Erythroblast (primary cell): ENCODE data around the gene IKZF3.
A peak's percentile ranks its signal among the peaks of the same experiment; 100 is the strongest.
"Not testable (repeated sequence)": the region's sequence is repeated elsewhere in the genome, so short reads cannot be mapped to it uniquely, and the experiment has no call there.

ENCODE experiments used
- DNase-seq, 2 experiments: peaks; one replicate each; lab custom pipeline; 2025; lab: John Stamatoyannopoulos, UW
- GATA1 ChIP-seq: IDR thresholded peaks from 2 replicates; pipeline ENCODE4 v1.6.1; 2011; ENCODE audit warnings: low read depth, mild to moderate bottlenecking, control low read depth, low read length, moderate library complexity
- POLR2A ChIP-seq: IDR thresholded peaks from 2 replicates; pipeline ENCODE4 v1.6.1; 2011; ENCODE audit warnings: mild to moderate bottlenecking, low read length

Gene IKZF3

GRCh38 chr17:39754958-39755553 lies 109.1 kb downstream of the IKZF3 start:
- TF ChIP-seq GATA1 = no peak
- TF ChIP-seq POLR2A = no peak

GRCh38 chr17:39754161-39754957 lies 109.8 kb downstream of the IKZF3 start:
- peak; percentile 90 to 93 for DNase-seq
- no peak for TF ChIP-seq GATA1
- TF ChIP-seq POLR2A = peak; percentile 81

More at GRCh38 chr17:39754958-39755553, 109.1 kb downstream of the IKZF3 start:
- DNase-seq = no peak

GRCh38 chr17:39753514-39754160 lies 110.5 kb downstream of the IKZF3 start:
- DNase-seq = peak; percentile 82 to 90
- TF ChIP-seq GATA1 (no peak), POLR2A (no peak)

GRCh38 chr17:39752241-39752881 lies 111.8 kb downstream of the IKZF3 start:
- TF ChIP-seq GATA1 (no peak), POLR2A (no peak)
- no peak for DNase-seq

GRCh38 chr17:39751637-39752036 lies 112.5 kb downstream of the IKZF3 start:
- DNase-seq = no peak

GRCh38 chr17:39751016-39751543 lies 113.0 kb downstream of the IKZF3 start:
- no peak for DNase-seq
- TF ChIP-seq POLR2A (no peak), GATA1 (no peak)

More at GRCh38 chr17:39751637-39752036, 112.5 kb downstream of the IKZF3 start:
- TF ChIP-seq POLR2A (no peak), GATA1 (no peak)

GRCh38 chr17:39750131-39751015 lies 113.7 kb downstream of the IKZF3 start:
- DNase-seq = no peak
- no peak for TF ChIP-seq GATA1
- TF ChIP-seq POLR2A = no peak

GRCh38 chr17:39748444-39749034 lies 115.6 kb downstream of the IKZF3 start:
- not testable (repeated sequence) for DNase-seq

GRCh38 chr17:39747745-39748144 lies 116.4 kb downstream of the IKZF3 start:
- TF ChIP-seq POLR2A = no peak
- no peak for TF ChIP-seq GATA1
- no peak for DNase-seq

GRCh38 chr17:39746145-39746461 lies 118.0 kb downstream of the IKZF3 start:
- DNase-seq = no peak
- no peak for TF ChIP-seq GATA1

GRCh38 chr17:39745335-39746144 lies 118.6 kb downstream of the IKZF3 start:
- no peak for DNase-seq
- TF ChIP-seq POLR2A (no peak), GATA1 (no peak)

- TF ChIP-seq POLR2A (no peak), GATA1 (no peak)
Observed at GRCh38 chr17:39744836-39745215, 119.3 kb downstream of the IKZF3 start.

More at GRCh38 chr17:39744836-39745215, 119.3 kb downstream of the IKZF3 start:
- DNase-seq = no peak
